HG03060 (cell line): ENCODE results near the gene ACOT11.
"Not testable (repeated sequence)": the region's sequence is repeated elsewhere in the genome, so short reads cannot be mapped to it uniquely, and the experiment has no call there.

Experiments used
- ATAC-seq: cut with Tn5 transposase; IDR thresholded peaks from one replicate; pipeline ENCODE4 v1.9.1; 2021; ENCODE audit warnings: low read depth, moderate number of reproducible peaks; ENCODE audit not compliant: unreplicated experiment

Gene ACOT11

GRCh38 chr1:54547601-54548388 lies at the start of gene ACOT11:
Gene ACOT11 (plus strand): TSS chr1:54548228. CDS start chr1:54548310, 82 bp downstream.
- ATAC-seq = no peak

GRCh38 chr1:54498383-54499096 lies 49.5 kb upstream of the ACOT11 start:
- no peak for ATAC-seq

GRCh38 chr1:54499097-54499359 lies 49.0 kb upstream of the ACOT11 start:
- ATAC-seq = no peak

GRCh38 chr1:54499360-54500106 lies 48.5 kb upstream of the ACOT11 start:
- ATAC-seq = no peak

GRCh38 chr1:54500107-54500431 lies 48.0 kb upstream of the ACOT11 start:
- no peak for ATAC-seq

- no peak for ATAC-seq
Observed at GRCh38 chr1:54501849-54502248, 46.2 kb upstream of the ACOT11 start.

GRCh38 chr1:54502342-54502741 lies 45.7 kb upstream of the ACOT11 start:
- ATAC-seq = no peak

GRCh38 chr1:54506594-54506993 lies 41.4 kb upstream of the ACOT11 start:
- ATAC-seq = no peak

- ATAC-seq = no peak
Observed at GRCh38 chr1:54507033-54507870, 40.8 kb upstream of the ACOT11 start.

- ATAC-seq = no peak
Observed at GRCh38 chr1:54510715-54511270, 37.2 kb upstream of the ACOT11 start.

GRCh38 chr1:54513921-54514580 lies 34.0 kb upstream of the ACOT11 start:
- not testable (repeated sequence) for ATAC-seq

- ATAC-seq = no peak
Observed at GRCh38 chr1:54516249-54516920, 31.6 kb upstream of the ACOT11 start.

- ATAC-seq = no peak
Observed at GRCh38 chr1:54517496-54517895, 30.5 kb upstream of the ACOT11 start.

GRCh38 chr1:54518489-54518888 lies 29.5 kb upstream of the ACOT11 start:
- ATAC-seq = no peak

GRCh38 chr1:54519709-54520108 lies 28.3 kb upstream of the ACOT11 start:
- ATAC-seq = no peak

- ATAC-seq = no peak
Observed at GRCh38 chr1:54520631-54521321, 27.3 kb upstream of the ACOT11 start.

- not testable (repeated sequence) for ATAC-seq
Observed at GRCh38 chr1:54526565-54526964, 21.5 kb upstream of the ACOT11 start.

GRCh38 chr1:54528613-54529012 lies 19.4 kb upstream of the ACOT11 start:
- ATAC-seq = no peak

- no peak for ATAC-seq
Observed at GRCh38 chr1:54532033-54532432, 16.0 kb upstream of the ACOT11 start.
